Ishikawa (cell line): ENCODE results near the gene ATP1A4.

ENCODE experiments used
- CEBPB ChIP-seq: IDR thresholded peaks from 2 replicates; pipeline ENCODE4 v1.6.1; 2012
- CREB1 ChIP-seq: IDR thresholded peaks from 2 replicates; pipeline ENCODE4 v1.6.1; 2012; ENCODE audit warnings: low read depth
- EGR1 ChIP-seq: IDR thresholded peaks from 2 replicates; pipeline ENCODE4 v1.6.1; 2012
- EP300 ChIP-seq: IDR thresholded peaks from 2 replicates; pipeline ENCODE4 v1.6.1; 2012; ENCODE audit warnings: borderline replicate concordance
- FOXM1 ChIP-seq: IDR thresholded peaks from 2 replicates; pipeline ENCODE4 v1.6.1; 2012; ENCODE audit warnings: low read depth, borderline replicate concordance
- NFIC ChIP-seq: IDR thresholded peaks from 2 replicates; pipeline ENCODE4 v1.6.1; 2012
- RAD21 ChIP-seq: IDR thresholded peaks from 2 replicates; pipeline ENCODE4 v1.6.1; 2012; ENCODE audit warnings: low read depth
- TAF1 ChIP-seq: IDR thresholded peaks from 2 replicates; pipeline ENCODE4 v1.6.1; 2012; ENCODE audit warnings: low read depth, mild to moderate bottlenecking
- TCF12 ChIP-seq: IDR thresholded peaks from 2 replicates; pipeline ENCODE4 v1.6.1; 2012; ENCODE audit warnings: low read depth
- TEAD4 ChIP-seq: IDR thresholded peaks from 2 replicates; pipeline ENCODE4 v1.6.1; 2012
- YY1 ChIP-seq: IDR thresholded peaks from 2 replicates; pipeline ENCODE4 v1.6.1; 2012; ENCODE audit warnings: low read depth
- ZBTB7A ChIP-seq: IDR thresholded peaks from 2 replicates; pipeline ENCODE4 v1.6.1; 2012; ENCODE audit warnings: low read depth
- TF ChIP-seq, protein P1 (sequence below): IDR thresholded peaks from 2 replicates; pipeline ENCODE4 v1.6.1; 2012
- TF ChIP-seq, protein P2 (sequence below): IDR thresholded peaks from 2 replicates; pipeline ENCODE4 v1.6.1; 2012; ENCODE audit warnings: low read depth, mild to moderate bottlenecking
- TF ChIP-seq, protein P3 (sequence below): IDR thresholded peaks from 2 replicates; pipeline ENCODE4 v1.6.1; 2012

Gene ATP1A4

DNA sequence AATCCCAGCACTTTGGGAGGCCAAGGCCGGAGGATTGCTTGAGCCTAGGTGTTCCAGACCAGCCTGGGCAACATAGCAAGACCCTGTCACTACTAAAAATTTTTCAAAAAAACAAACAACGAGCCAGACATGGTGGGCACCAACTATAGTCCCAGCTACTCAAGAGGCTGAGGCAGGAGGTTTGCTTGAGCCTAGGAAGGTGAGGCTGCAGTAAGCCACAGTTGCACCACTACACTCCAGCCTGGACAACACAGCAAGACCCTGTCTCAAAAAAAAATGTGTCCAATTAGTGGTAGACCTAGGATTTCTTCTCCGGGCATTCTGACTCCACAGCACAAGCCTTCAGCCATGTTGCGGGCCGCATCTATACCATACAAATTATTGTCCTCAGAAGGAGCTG is 46.2 kb upstream of the ATP1A4 start:
- TF ChIP-seq EP300 (no peak), FOXM1 (no peak), ZBTB7A (no peak), EGR1 (no peak), TAF1 (no peak)

DNA sequence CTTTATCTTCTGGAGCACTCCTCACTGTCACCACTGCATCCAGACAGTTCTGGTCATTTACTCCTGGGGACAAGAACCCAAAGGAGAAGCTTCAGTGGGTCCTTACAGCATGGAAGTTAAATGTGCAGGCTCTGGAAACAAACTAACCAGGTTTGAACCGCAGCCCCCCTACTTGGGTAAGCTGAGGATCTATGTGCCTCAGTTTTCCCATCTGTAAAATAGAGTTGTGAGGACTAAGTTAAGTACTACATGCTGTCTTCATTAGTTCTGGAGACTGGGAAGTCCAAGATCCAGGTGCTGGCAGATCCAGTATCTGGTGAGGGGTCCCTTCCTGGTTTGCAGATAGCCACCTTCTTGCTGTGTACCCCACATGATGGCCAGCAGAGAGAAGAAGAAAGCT is 43.9 kb upstream of the ATP1A4 start:
- TF ChIP-seq EGR1 (no peak), FOXM1 (no peak), CREB1 (no peak), RAD21 (no peak), ZBTB7A (no peak), EP300 (no peak), TAF1 (no peak)
- TF ChIP-seq, protein P1, sequence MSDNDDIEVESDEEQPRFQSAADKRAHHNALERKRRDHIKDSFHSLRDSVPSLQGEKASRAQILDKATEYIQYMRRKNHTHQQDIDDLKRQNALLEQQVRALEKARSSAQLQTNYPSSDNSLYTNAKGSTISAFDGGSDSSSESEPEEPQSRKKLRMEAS, result no peak

DNA sequence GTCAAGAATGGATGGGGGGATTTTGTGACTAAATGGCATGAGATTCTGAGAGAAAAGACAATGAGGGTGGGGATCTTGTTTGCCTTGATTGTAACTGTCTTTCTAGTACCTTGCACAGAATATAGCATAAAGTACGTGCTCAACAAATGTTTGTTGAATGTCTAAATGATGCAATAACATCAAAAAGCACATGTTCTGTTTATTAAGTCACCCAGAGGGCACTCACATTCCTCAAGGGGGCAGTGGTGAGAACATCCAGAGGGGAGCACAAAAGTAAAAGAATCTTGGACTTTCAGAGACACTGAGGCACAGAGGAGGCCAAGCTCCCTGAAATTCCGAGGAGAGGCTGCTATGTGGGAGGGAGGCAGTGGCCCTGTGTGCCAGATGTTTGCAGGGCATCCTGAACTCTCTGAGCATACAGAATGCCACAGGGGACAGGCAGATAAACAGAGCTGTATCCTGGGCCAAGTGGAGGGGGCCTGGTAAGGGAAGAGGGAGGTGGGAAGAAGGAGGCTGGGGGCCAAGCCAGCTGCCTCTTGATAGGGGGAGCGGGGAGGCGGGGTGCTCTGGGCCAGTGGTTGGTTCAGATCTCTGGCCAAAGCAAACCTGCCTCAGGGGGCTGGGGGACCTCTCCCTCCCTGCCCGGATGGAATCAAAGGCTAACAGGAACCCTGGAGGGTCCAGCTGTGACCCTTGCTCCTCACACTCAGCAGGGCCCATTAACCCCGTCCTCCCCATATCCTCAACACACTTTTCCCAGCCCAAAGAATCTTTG is 42.3 kb upstream of the ATP1A4 start:
- TF ChIP-seq, protein P2, sequence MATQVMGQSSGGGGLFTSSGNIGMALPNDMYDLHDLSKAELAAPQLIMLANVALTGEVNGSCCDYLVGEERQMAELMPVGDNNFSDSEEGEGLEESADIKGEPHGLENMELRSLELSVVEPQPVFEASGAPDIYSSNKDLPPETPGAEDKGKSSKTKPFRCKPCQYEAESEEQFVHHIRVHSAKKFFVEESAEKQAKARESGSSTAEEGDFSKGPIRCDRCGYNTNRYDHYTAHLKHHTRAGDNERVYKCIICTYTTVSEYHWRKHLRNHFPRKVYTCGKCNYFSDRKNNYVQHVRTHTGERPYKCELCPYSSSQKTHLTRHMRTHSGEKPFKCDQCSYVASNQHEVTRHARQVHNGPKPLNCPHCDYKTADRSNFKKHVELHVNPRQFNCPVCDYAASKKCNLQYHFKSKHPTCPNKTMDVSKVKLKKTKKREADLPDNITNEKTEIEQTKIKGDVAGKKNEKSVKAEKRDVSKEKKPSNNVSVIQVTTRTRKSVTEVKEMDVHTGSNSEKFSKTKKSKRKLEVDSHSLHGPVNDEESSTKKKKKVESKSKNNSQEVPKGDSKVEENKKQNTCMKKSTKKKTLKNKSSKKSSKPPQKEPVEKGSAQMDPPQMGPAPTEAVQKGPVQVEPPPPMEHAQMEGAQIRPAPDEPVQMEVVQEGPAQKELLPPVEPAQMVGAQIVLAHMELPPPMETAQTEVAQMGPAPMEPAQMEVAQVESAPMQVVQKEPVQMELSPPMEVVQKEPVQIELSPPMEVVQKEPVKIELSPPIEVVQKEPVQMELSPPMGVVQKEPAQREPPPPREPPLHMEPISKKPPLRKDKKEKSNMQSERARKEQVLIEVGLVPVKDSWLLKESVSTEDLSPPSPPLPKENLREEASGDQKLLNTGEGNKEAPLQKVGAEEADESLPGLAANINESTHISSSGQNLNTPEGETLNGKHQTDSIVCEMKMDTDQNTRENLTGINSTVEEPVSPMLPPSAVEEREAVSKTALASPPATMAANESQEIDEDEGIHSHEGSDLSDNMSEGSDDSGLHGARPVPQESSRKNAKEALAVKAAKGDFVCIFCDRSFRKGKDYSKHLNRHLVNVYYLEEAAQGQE, result no peak
- TF ChIP-seq CREB1, result no peak
- 0 out of 2 replicates have a peak, but pooled peaks have one; percentile 46 for TF ChIP-seq ZBTB7A
- TF ChIP-seq CEBPB, result peak; percentile 57; the same call in 1 of the 2 replicates
- peak; percentile 50 for TF ChIP-seq TCF12
- TF ChIP-seq RAD21, result peak; percentile 15; the same call in 1 of the 2 replicates
- TF ChIP-seq EGR1, result no peak
- TF ChIP-seq EP300, result peak; percentile 53
- TF ChIP-seq TEAD4, result peak; percentile 34
- no peak for TF ChIP-seq FOXM1
- TF ChIP-seq, protein P1, result peak; percentile 90
- TF ChIP-seq, protein P3, sequence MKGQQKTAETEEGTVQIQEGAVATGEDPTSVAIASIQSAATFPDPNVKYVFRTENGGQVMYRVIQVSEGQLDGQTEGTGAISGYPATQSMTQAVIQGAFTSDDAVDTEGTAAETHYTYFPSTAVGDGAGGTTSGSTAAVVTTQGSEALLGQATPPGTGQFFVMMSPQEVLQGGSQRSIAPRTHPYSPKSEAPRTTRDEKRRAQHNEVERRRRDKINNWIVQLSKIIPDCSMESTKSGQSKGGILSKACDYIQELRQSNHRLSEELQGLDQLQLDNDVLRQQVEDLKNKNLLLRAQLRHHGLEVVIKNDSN, result no peak
- peak; percentile 45 for TF ChIP-seq NFIC
- TF ChIP-seq TAF1, result 0 out of 2 replicates have a peak, but pooled peaks have one; percentile 38
- no peak for TF ChIP-seq YY1

DNA sequence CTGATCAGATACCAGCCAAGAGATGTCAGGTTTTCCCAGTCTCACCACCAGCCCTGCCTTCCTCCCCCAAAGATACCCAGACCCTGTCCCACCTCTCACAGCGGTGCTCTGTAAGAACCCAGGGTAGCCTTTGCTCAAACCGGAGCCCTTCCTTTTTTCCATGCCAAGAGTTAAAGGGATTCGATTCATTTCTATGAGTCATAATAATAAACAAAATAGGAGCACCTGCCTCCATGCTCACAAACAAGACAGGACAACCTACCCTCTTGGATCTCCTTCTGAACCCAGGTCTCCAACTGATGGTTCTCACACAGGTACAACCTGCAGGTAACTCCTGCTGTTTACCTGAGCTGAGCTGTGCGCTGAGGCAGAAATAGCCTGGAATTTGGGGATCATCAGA is 41.7 kb upstream of the ATP1A4 start:
- TF ChIP-seq EGR1 (no peak), TEAD4 (no peak), TAF1 (no peak), ZBTB7A (no peak), TCF12 (no peak), CREB1 (no peak), RAD21 (no peak), EP300 (no peak), FOXM1 (no peak), NFIC (no peak), YY1 (no peak), CEBPB (no peak)
- TF ChIP-seq, protein P3, result no peak
- TF ChIP-seq, protein P2, result no peak
- TF ChIP-seq, protein P1, result no peak

DNA sequence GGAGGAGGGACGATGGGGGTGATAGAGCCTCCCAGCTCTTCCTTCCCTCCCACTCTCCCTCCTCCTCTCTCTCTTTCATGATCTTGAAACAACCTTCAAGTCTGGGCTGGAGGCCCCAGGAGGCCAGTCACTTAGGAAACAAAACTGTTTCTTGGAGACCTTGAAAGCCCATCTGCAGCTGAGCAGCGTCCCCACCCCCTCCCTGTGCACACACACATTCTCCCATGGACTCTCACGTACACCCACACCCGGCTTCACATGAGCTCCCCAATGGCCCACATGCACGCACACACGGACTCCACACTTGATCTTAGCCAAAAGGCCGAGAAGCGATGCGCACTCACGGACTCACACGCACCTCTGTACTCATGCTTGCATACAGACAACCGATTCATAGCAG is 39.0 kb upstream of the ATP1A4 start:
- TF ChIP-seq FOXM1, result no peak
- TF ChIP-seq NFIC, result no peak
- TF ChIP-seq CEBPB, result no peak
- TF ChIP-seq EP300, result no peak
- TF ChIP-seq TAF1, result no peak
- TF ChIP-seq RAD21, result no peak
- TF ChIP-seq, protein P1, result no peak
- TF ChIP-seq YY1, result no peak
- TF ChIP-seq EGR1, result no peak
- TF ChIP-seq, protein P3, result no peak
- TF ChIP-seq, protein P2, result no peak
- TF ChIP-seq ZBTB7A, result no peak
- no peak for TF ChIP-seq TCF12
- TF ChIP-seq TEAD4, result no peak
- no peak for TF ChIP-seq CREB1
